Central memory CD4-positive, alpha-beta T cell (primary cell): ENCODE results near the gene AMOTL1.

Source experiments
- DNase-seq: peaks from one replicate; pipeline ENCODE4 v3.0.0; 2022
- total RNA-seq, 3 experiments: gene quantifications; one replicate each; lab custom pipeline; 2026; lab: John Stamatoyannopoulos, UW

Gene AMOTL1
- total RNA-seq: 0 to 0.22 (median 0.21) reads per million in 3 experiments

- no peak for DNase-seq
Measured at GRCh38 chr11:94767701-94768601, at the start of gene AMOTL1. AMOTL1 (plus strand) TSS chr11:94768356; CDS start chr11:94768512, 156 bp downstream.

GRCh38 chr11:94719876-94720275 lies 48.3 kb upstream of the AMOTL1 start:
- no peak for DNase-seq

GRCh38 chr11:94721565-94722292 lies 46.4 kb upstream of the AMOTL1 start:
- DNase-seq: no peak

- no peak for DNase-seq
Measured at GRCh38 chr11:94722735-94723134, 45.4 kb upstream of the AMOTL1 start.

GRCh38 chr11:94725097-94725496 lies 43.1 kb upstream of the AMOTL1 start:
- no peak for DNase-seq

GRCh38 chr11:94727819-94728218 lies 40.3 kb upstream of the AMOTL1 start:
- DNase-seq: no peak

- no peak for DNase-seq
Measured at GRCh38 chr11:94728541-94728940, 39.6 kb upstream of the AMOTL1 start.

GRCh38 chr11:94728966-94729751 lies 39.0 kb upstream of the AMOTL1 start:
- DNase-seq: no peak

- no peak for DNase-seq
Measured at GRCh38 chr11:94730153-94730552, 38.0 kb upstream of the AMOTL1 start.

- no peak for DNase-seq
Measured at GRCh38 chr11:94731880-94732601, 36.1 kb upstream of the AMOTL1 start.

- no peak for DNase-seq
Measured at GRCh38 chr11:94732617-94733281, 35.4 kb upstream of the AMOTL1 start.

- no peak for DNase-seq
Measured at GRCh38 chr11:94734563-94735275, 33.4 kb upstream of the AMOTL1 start.

GRCh38 chr11:94735907-94736306 lies 32.2 kb upstream of the AMOTL1 start:
- no peak for DNase-seq

GRCh38 chr11:94737171-94737611 lies 31.0 kb upstream of the AMOTL1 start:
- DNase-seq: no peak

GRCh38 chr11:94738746-94739145 lies 29.4 kb upstream of the AMOTL1 start:
- no peak for DNase-seq

- no peak for DNase-seq
Measured at GRCh38 chr11:94739331-94739730, 28.8 kb upstream of the AMOTL1 start.

- DNase-seq: no peak
Measured at GRCh38 chr11:94740083-94741021, 27.8 kb upstream of the AMOTL1 start.

- no peak for DNase-seq
Measured at GRCh38 chr11:94741022-94741679, 27.0 kb upstream of the AMOTL1 start.

- no peak for DNase-seq
Measured at GRCh38 chr11:94742665-94743064, 25.5 kb upstream of the AMOTL1 start.
